Tibial nerve (tissue), 4 donors: Measurements from ENCODE around the gene KAZN.
A peak's percentile ranks its signal among the peaks of the same experiment; 100 is the strongest.

Source experiments
- CTCF ChIP-seq, 5 experiments: fragments of 200-600 bp in 3 of 5; fragments of 450-650 bp in 2 of 5; sonication (generic) in 3 of 5; IDR thresholded peaks; one replicate each; pipeline ENCODE4 v1.5.1; 2016 to 2019; ENCODE audit warnings: antibody characterized with exemption in 5 of 5, mild to moderate bottlenecking in 3 of 5, moderate library complexity in 2 of 5
- EP300 ChIP-seq, 2 donors: sonication (generic); formaldehyde crosslinking; IDR thresholded peaks; one replicate each; pipeline ENCODE4 v1.6.1; 2017; ENCODE audit warnings: antibody characterized with exemption in 2 of 2, mild to moderate bottlenecking in 1 of 2
- POLR2A ChIP-seq, 2 donors: fragments of 450-650 bp; IDR thresholded peaks; one replicate each; pipeline ENCODE4 v1.6.1; 2017; ENCODE audit warnings: antibody characterized with exemption in 2 of 2, mild to moderate bottlenecking in 2 of 2, moderate library complexity in 2 of 2

GRCh38 chr1:15100121-15100879, 501.8 kb downstream of the KAZN start:
- peak; percentile 77 to 82 (median 80) for TF ChIP-seq CTCF (IDR thresholded peaks at IDR 0.05)
- TF ChIP-seq POLR2A (IDR thresholded peaks at IDR 0.05), result no peak
- TF ChIP-seq EP300 (IDR thresholded peaks at IDR 0.05), result no peak
